AG09319 (cell line): ENCODE data around the gene NCKAP5.

Experiments used
- DNase-seq: peaks from one replicate; pipeline ENCODE4 v3.0.0-alpha.2; 2010; ENCODE audit warnings: low read depth; ENCODE audit errors: extremely low read depth
- TF ChIP-seq, protein P1 (sequence below): IDR thresholded peaks from 2 replicates; pipeline ENCODE4 v1.5.1; 2011; ENCODE audit warnings: low read depth, mild to moderate bottlenecking, inconsistent platforms, low read length, moderate library complexity

NCKAP5 gene

GRCh38 chr2:133417415-133417814, 150.8 kb downstream of the NCKAP5 start:
- TF ChIP-seq, protein P1, sequence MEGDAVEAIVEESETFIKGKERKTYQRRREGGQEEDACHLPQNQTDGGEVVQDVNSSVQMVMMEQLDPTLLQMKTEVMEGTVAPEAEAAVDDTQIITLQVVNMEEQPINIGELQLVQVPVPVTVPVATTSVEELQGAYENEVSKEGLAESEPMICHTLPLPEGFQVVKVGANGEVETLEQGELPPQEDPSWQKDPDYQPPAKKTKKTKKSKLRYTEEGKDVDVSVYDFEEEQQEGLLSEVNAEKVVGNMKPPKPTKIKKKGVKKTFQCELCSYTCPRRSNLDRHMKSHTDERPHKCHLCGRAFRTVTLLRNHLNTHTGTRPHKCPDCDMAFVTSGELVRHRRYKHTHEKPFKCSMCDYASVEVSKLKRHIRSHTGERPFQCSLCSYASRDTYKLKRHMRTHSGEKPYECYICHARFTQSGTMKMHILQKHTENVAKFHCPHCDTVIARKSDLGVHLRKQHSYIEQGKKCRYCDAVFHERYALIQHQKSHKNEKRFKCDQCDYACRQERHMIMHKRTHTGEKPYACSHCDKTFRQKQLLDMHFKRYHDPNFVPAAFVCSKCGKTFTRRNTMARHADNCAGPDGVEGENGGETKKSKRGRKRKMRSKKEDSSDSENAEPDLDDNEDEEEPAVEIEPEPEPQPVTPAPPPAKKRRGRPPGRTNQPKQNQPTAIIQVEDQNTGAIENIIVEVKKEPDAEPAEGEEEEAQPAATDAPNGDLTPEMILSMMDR: no peak
- no peak for DNase-seq

DNA sequence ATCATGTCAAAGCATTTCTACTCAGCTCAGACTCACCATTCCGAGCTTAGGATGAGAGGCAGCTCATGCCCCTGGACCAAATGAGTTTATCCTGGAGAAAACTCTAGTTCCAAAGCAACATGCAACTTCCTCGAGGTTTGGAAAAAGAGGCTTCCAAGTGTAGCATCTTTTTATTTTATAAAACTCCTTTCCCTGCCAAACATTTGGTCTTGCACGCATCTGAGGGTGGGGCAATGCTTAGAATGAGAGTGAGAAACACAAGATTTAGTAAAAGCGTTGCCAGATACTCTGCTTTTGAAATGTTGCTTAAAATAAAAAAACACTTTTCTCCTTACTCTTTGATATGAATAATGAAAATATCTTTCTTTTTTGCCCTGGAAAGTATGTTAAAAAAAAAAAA, 151.5 kb downstream of the NCKAP5 start:
- no peak for DNase-seq
- TF ChIP-seq, protein P1: no peak

DNA sequence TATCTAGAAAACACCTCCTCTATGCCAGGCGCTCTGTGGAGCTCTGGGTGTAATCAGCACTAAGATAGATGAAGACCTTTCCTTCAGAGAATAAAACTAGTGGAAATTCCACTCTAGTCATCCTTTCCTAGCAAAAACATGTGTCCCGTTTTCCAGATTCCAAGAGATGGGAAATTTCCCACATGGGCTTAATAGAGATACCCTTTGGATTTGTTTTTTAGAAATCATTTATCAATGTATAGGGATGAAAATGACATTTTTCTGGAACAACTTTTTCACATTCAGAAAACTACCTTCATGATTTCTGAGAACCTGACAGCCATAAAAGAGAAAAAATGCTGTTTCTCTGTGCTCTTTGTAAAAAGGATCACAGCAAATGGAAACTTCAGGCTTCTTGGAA, 152.1 kb downstream of the NCKAP5 start:
- no peak for DNase-seq
- TF ChIP-seq, protein P1: no peak

DNA sequence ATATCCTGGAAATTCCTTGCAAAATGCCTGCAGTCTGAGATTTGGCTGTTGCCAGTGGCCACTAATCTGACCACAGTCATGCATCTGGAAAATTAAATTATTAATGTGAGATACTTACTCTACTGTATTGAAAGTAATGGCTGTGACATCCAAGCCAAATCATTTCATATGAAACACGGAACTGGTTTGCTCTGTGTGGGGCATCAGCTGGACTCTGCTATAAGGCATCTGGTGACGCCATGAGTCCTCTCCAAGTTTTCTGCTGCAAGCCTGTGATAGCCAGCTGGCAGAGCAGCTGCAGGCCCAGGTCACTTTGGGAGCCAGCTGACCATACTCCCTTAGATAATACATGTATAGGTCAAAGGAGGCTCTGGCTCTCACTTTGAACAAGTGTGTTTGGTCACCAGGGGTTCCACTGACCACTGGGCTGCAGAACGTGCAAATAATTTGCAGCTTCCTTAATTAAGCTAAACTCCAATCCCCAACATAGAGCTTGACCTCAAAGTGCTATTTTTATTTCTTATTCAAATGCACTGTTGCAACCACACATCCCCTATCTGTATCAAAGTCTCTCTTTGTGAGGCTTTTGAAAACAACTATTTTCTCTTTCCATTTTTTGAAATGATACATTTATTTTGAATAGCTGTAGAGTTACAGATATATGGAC, 152.9 kb downstream of the NCKAP5 start:
- TF ChIP-seq, protein P1: no peak
- no peak for DNase-seq

GRCh38 chr2:133414486-133415209, 153.6 kb downstream of the NCKAP5 start:
- no peak for DNase-seq
- TF ChIP-seq, protein P1: no peak

DNA sequence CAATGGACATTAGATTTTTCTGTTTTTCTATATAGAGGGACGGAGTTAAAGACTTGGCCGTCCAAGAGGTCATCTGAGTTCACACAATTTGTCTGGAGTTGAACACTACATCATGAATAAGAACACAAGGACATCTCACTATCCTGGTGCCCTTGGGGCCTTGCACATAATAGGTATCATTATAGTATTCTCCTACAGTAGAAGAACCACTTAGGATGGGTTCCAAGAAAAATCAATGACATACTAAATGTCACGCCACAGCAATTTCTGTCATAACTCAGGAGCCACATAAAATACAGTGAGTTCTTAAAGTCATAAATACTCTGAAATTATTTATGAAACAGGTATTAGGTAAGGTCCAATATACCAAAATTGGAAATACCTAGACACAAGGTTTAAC, 154.4 kb downstream of the NCKAP5 start:
- TF ChIP-seq, protein P1: no peak
- no peak for DNase-seq

GRCh38 chr2:133412694-133413093, 155.6 kb downstream of the NCKAP5 start:
- TF ChIP-seq, protein P1: no peak
- DNase-seq: no peak
